Measurements from ENCODE around the gene ABHD16A.

ABHD16A gene

GRCh38 chr6:31689249-31690110 lies 13.6 kb downstream of the ABHD16A start:
- no peak for DNase-seq (ENCODE audit: low read depth)

GRCh38 chr6:31687860-31688693 lies 15.0 kb downstream of the ABHD16A start:
- no peak for DNase-seq (ENCODE audit: low read depth)

- no peak for DNase-seq (ENCODE audit: low read depth)
Measured at GRCh38 chr6:31687321-31687720, 15.8 kb downstream of the ABHD16A start.

- DNase-seq (ENCODE audit: low read depth) = no peak
Measured at GRCh38 chr6:31686483-31686882, 16.6 kb downstream of the ABHD16A start.

GRCh38 chr6:31683591-31683990 lies 19.5 kb downstream of the ABHD16A start:
- DNase-seq (ENCODE audit: low read depth) = no peak

GRCh38 chr6:31681135-31681671 lies 21.9 kb downstream of the ABHD16A start:
- no peak for DNase-seq (ENCODE audit: low read depth)

- DNase-seq (ENCODE audit: low read depth) = peak; percentile 26
Measured at GRCh38 chr6:31680226-31681134, 22.6 kb downstream of the ABHD16A start, which contains the start of gene LY6G5C. Gene LY6G5C, minus strand, starts transcription at chr6:31681067. Its CDS starts 694 bp downstream, at chr6:31680373.

- DNase-seq (ENCODE audit: low read depth) = no peak
Measured at GRCh38 chr6:31677955-31678354, 25.2 kb downstream of the ABHD16A start.

GRCh38 chr6:31676904-31677303 lies 26.2 kb downstream of the ABHD16A start:
- no peak for DNase-seq (ENCODE audit: low read depth)

- DNase-seq (ENCODE audit: low read depth) = no peak
Measured at GRCh38 chr6:31676322-31676903, 26.7 kb downstream of the ABHD16A start.

- no peak for DNase-seq (ENCODE audit: low read depth)
Measured at GRCh38 chr6:31669676-31670075, 33.4 kb downstream of the ABHD16A start, which contains the start of gene LY6G5B. Gene LY6G5B, plus strand, starts transcription at chr6:31669976. Its CDS starts 975 bp downstream, at chr6:31670951.

GRCh38 chr6:31666337-31666965 lies 36.7 kb downstream of the ABHD16A start:
- no peak for DNase-seq (ENCODE audit: low read depth)

GRCh38 chr6:31665501-31666336 lies 37.4 kb downstream of the ABHD16A start, which contains the start of gene CSNK2B:
Gene CSNK2B, plus strand, starts transcription at chr6:31666080. Its CDS starts 752 bp downstream, at chr6:31666832.
- peak; percentile 95 for DNase-seq (ENCODE audit: low read depth)

- peak; percentile 83 for DNase-seq (ENCODE audit: low read depth)
Measured at GRCh38 chr6:31664790-31665500, 38.2 kb downstream of the ABHD16A start, which contains the start of gene GPANK1. Gene GPANK1, minus strand, starts transcription at chr6:31664997. Its CDS starts 519 bp downstream, at chr6:31664478.

- no peak for DNase-seq (ENCODE audit: low read depth)
Measured at GRCh38 chr6:31663961-31664789, 38.9 kb downstream of the ABHD16A start.

- no peak for DNase-seq (ENCODE audit: low read depth)
Measured at GRCh38 chr6:31663126-31663960, 39.8 kb downstream of the ABHD16A start.

Measured in stimulated activated CD8-positive, alpha-beta memory T cell treated with anti-CD3 and anti-CD28 coated beads, Interleukin-7, amount 100 ng/mL, for 24 hours (primary cell).